Astrocyte (in vitro differentiated cells and primary cell): Measurements from ENCODE around the gene PATJ. TPM values are rescaled to one million over a fixed set of nuclear protein-coding genes. Genes with fewer than 3 reads are reported as not detected.
A peak's percentile ranks its signal among the peaks of the same experiment; 100 is the strongest.

Experiments
- DNase-seq: peaks from one replicate; pipeline ENCODE4 v3.0.0-alpha.2; 2010; ENCODE audit warnings: low read depth
- FAIRE-seq: peaks from 2 replicates; lab custom pipeline; 2011; peaks lifted over from hg19 to GRCh38; lab: Jason Lieb, UNC
- H2AFZ ChIP-seq: 2 replicates; pipeline ENCODE4 v1.6.0; 2012; ENCODE audit warnings: low read depth, low read length, inconsistent platforms
- H3K27ac ChIP-seq: 2 replicates; pipeline ENCODE4 v1.5.1; 2011; ENCODE audit warnings: low read depth, low read length, inconsistent platforms
- H3K27me3 ChIP-seq: 2 replicates; pipeline ENCODE4 v1.6.0; 2011; ENCODE audit warnings: low read length, inconsistent platforms; ENCODE audit not compliant: insufficient read depth
- H3K36me3 ChIP-seq: 2 replicates; pipeline ENCODE4 v1.5.1; 2011; ENCODE audit warnings: low read length, inconsistent platforms; ENCODE audit not compliant: insufficient read depth
- H3K4me1 ChIP-seq: 2 replicates; pipeline ENCODE4 v1.5.1; 2011; ENCODE audit warnings: low read length, inconsistent platforms; ENCODE audit not compliant: insufficient read depth
- H3K4me2 ChIP-seq: 2 replicates; pipeline ENCODE4 v1.6.0; 2012; ENCODE audit warnings: low read length, inconsistent platforms
- H3K4me3 ChIP-seq: 2 replicates; pipeline ENCODE4 v1.5.1; 2011; ENCODE audit warnings: low read depth, mild to moderate bottlenecking, low read length, inconsistent platforms; ENCODE audit not compliant: insufficient read depth
- H3K79me2 ChIP-seq: 2 replicates; pipeline ENCODE4 v1.6.0; 2012; ENCODE audit warnings: mild to moderate bottlenecking, low read length, inconsistent platforms; ENCODE audit not compliant: insufficient read depth
- H3K9ac ChIP-seq: 2 replicates; pipeline ENCODE4 v1.6.0; 2012; ENCODE audit warnings: mild to moderate bottlenecking, low read length, inconsistent platforms
- H3K9me3 ChIP-seq: 2 replicates; pipeline ENCODE4 v1.5.1; 2012; ENCODE audit warnings: low read depth, mild to moderate bottlenecking, low read length, inconsistent platforms; ENCODE audit not compliant: insufficient read depth
- H4K20me1 ChIP-seq: 2 replicates; pipeline ENCODE4 v1.6.0; 2012; ENCODE audit warnings: low read length, inconsistent platforms; ENCODE audit not compliant: insufficient read depth
- H3K27ac Mint-ChIP-seq: one replicate; pipeline ENCODE4 v1.8.0; 2021; ENCODE audit warnings: mild to moderate bottlenecking, mixed read lengths; ENCODE audit not compliant: unreplicated experiment
- H3K27me3 Mint-ChIP-seq: one replicate; pipeline ENCODE4 v1.8.0; 2021; ENCODE audit warnings: low read depth, mixed read lengths; ENCODE audit not compliant: unreplicated experiment
- H3K36me3 Mint-ChIP-seq: one replicate; pipeline ENCODE4 v1.8.0; 2021; ENCODE audit warnings: low read depth, mixed read lengths; ENCODE audit not compliant: unreplicated experiment
- H3K4me1 Mint-ChIP-seq: one replicate; pipeline ENCODE4 v1.8.0; 2021; ENCODE audit warnings: low read depth, mixed read lengths; ENCODE audit not compliant: unreplicated experiment
- H3K4me3 Mint-ChIP-seq: one replicate; pipeline ENCODE4 v1.8.0; 2021; ENCODE audit warnings: mild to moderate bottlenecking, moderate library complexity, mixed read lengths; ENCODE audit not compliant: unreplicated experiment
- H3K9me3 Mint-ChIP-seq: one replicate; pipeline ENCODE4 v1.8.0; 2021; ENCODE audit warnings: mild to moderate bottlenecking, mixed read lengths; ENCODE audit not compliant: unreplicated experiment
- EZH2 ChIP-seq: IDR thresholded peaks from 2 replicates; pipeline ENCODE4 v1.6.1; 2012; ENCODE audit warnings: mild to moderate bottlenecking, low read length, inconsistent platforms; ENCODE audit not compliant: insufficient read depth
- total RNA-seq: library from RNA; stranded (reverse); gene quantifications from 2 replicates; pipeline ENCODE4 v1.2.1, GENCODE V29; 2021
- TF ChIP-seq, protein P1 (sequence below): IDR thresholded peaks from 2 replicates; pipeline ENCODE4 v1.5.1; 2011; ENCODE audit warnings: low read depth, mild to moderate bottlenecking, inconsistent platforms, low read length, moderate library complexity; ENCODE audit not compliant: insufficient read depth

Gene PATJ
- total RNA-seq, 1 donor from 2014 or later, result 11.0 TPM

DNA sequence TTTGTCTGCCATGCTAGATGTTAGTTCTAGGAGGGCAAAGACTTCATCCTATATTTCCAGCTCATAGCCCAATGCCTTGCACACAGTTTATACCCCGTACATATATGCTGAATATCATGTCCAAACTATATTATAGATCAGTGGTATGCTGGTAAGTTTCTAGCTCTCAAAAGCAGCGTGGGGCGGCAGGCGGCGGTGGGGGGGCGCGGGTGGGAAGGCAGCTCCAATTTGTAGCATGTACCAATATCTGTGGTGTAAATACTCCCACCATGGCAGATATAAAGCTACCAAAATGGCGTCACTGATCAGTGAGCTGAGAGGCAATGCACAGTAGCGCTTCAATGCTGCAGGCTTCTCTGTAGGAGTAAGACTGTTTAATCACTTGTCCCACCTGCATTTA, 77.1 kb downstream of the PATJ start:
- DNase-seq, result no peak
- Mint-ChIP-seq H3K36me3 (peaks cover 10% of the 10 kb centered on the region), H3K4me3 (no peak overlapping the region), H3K4me1 (no peaks in the 10 kb centered on the region), H3K27ac (no peak overlapping the region), H3K9me3 (peaks cover 3% of the 10 kb centered on the region), H3K27me3 (no peaks in the 10 kb centered on the region)
- Histone ChIP-seq H4K20me1 (no peaks in the 10 kb centered on the region), H3K79me2 (no peaks in the 10 kb centered on the region), H3K9me3 (no peaks in the 10 kb centered on the region), H3K4me2 (no peak overlapping the region), H3K4me3 (no peak overlapping the region), H3K27me3 (no peaks in the 10 kb centered on the region), H3K27ac (no peak overlapping the region), H3K36me3 (no peaks in the 10 kb centered on the region), H2AFZ (no peak overlapping the region), H3K4me1 (no peaks in the 10 kb centered on the region), H3K9ac (no peak overlapping the region)
- FAIRE-seq, result no peak
- no peak for TF ChIP-seq EZH2
- TF ChIP-seq, protein P1, sequence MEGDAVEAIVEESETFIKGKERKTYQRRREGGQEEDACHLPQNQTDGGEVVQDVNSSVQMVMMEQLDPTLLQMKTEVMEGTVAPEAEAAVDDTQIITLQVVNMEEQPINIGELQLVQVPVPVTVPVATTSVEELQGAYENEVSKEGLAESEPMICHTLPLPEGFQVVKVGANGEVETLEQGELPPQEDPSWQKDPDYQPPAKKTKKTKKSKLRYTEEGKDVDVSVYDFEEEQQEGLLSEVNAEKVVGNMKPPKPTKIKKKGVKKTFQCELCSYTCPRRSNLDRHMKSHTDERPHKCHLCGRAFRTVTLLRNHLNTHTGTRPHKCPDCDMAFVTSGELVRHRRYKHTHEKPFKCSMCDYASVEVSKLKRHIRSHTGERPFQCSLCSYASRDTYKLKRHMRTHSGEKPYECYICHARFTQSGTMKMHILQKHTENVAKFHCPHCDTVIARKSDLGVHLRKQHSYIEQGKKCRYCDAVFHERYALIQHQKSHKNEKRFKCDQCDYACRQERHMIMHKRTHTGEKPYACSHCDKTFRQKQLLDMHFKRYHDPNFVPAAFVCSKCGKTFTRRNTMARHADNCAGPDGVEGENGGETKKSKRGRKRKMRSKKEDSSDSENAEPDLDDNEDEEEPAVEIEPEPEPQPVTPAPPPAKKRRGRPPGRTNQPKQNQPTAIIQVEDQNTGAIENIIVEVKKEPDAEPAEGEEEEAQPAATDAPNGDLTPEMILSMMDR, result no peak

DNA sequence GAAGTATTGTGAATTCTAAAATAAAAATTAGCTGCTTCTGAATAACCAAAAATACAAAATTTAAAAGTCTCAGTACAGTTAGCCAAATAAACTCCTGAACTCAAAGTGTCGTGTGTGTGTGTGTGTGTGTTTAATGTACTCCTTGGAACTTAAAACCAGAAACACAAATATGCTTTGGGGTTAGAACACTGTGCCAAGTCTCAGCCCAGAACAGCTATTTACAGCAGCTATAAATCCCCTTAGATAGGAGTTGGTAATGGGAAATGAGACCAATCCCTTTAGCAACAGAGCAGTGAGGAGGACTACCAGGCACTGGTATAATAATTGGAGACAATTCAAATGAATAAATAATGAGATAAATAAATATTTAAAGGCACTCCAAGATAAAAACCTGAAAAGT, 83.1 kb downstream of the PATJ start:
- H3K4me3 ChIP-seq, result no peak overlapping the region
- FAIRE-seq (no peak), DNase-seq (peak; percentile 36)
- no peaks in the 10 kb centered on the region for H3K9me3 ChIP-seq
- H3K36me3 ChIP-seq, result no peaks in the 10 kb centered on the region
- no peaks in the 10 kb centered on the region for H3K27me3 Mint-ChIP-seq
- H3K79me2 ChIP-seq, result no peaks in the 10 kb centered on the region
- no peak overlapping the region for H3K27ac ChIP-seq
- no peaks in the 10 kb centered on the region for H3K27me3 ChIP-seq
- H3K4me2 ChIP-seq, result no peak overlapping the region
- no peaks in the 10 kb centered on the region for H4K20me1 ChIP-seq
- no peaks in the 10 kb centered on the region for H3K9me3 Mint-ChIP-seq
- no peak for TF ChIP-seq EZH2
- TF ChIP-seq, protein P1, result no peak
- no peak overlapping the region for H3K4me3 Mint-ChIP-seq
- no peaks in the 10 kb centered on the region for H3K4me1 ChIP-seq
- H3K4me1 Mint-ChIP-seq, result no peaks in the 10 kb centered on the region
- H3K36me3 Mint-ChIP-seq, result peaks cover 10% of the 10 kb centered on the region
- no peak overlapping the region for H2AFZ ChIP-seq
- H3K9ac ChIP-seq, result no peak overlapping the region
- H3K27ac Mint-ChIP-seq, result no peak overlapping the region

DNA sequence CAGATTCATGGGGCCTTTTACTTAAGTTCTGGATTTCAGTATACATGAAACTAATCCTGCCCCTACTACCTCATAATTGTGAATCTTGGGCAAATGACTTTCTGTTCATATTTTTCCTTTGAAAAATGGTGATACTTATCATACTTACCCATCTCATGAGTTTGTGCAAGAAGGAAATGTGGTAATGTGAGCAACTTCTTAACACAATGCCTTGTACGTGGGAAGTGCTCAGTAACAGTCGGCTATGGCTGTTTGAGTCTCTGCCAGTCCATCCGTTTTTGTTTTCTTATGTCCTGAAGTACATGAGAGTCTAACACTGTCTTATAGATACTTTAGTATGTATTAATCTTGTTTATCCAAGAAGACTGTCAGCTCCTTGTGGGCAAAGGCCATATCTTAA, 86.5 kb downstream of the PATJ start:
- Mint-ChIP-seq H3K27me3 (no peaks in the 10 kb centered on the region), H3K9me3 (peaks cover 3% of the 10 kb centered on the region), H3K36me3 (peaks cover 7% of the 10 kb centered on the region), H3K4me3 (no peak overlapping the region), H3K4me1 (no peaks in the 10 kb centered on the region), H3K27ac (no peak overlapping the region)
- Histone ChIP-seq H3K4me3 (no peak overlapping the region), H3K4me1 (no peaks in the 10 kb centered on the region), H3K27ac (no peak overlapping the region), H3K4me2 (no peak overlapping the region), H4K20me1 (no peaks in the 10 kb centered on the region), H3K36me3 (no peaks in the 10 kb centered on the region), H3K9me3 (no peaks in the 10 kb centered on the region), H2AFZ (no peak overlapping the region), H3K27me3 (no peaks in the 10 kb centered on the region), H3K9ac (no peak overlapping the region), H3K79me2 (no peaks in the 10 kb centered on the region)
- FAIRE-seq (no peak), DNase-seq (no peak)
- TF ChIP-seq, protein P1, result no peak
- no peak for TF ChIP-seq EZH2
